DND-41 (cell line): ENCODE results near the gene YPEL3.

Source experiments
- CTCF ChIP-seq: IDR thresholded peaks from 2 replicates; pipeline ENCODE4 v1.5.1; 2012; ENCODE audit warnings: borderline replicate concordance, low read length, moderate library complexity, mild to moderate bottlenecking; ENCODE audit not compliant: poor library complexity, severe bottlenecking; ENCODE audit errors: extremely low read depth
- EZH2 ChIP-seq: IDR thresholded peaks from 3 replicates; pipeline ENCODE4 v1.6.1; 2012; ENCODE audit warnings: borderline replicate concordance, low read depth, mild to moderate bottlenecking, moderate library complexity, low read length, inconsistent platforms; ENCODE audit not compliant: severe bottlenecking

- TF ChIP-seq EZH2 (no peak), CTCF (no peak)
Measured at GRCh38 chr16:30104492-30104891, 8.5 kb upstream of the YPEL3 start.
